NCI-H82 (cell line): Measurements from ENCODE around the gene STOM.

Experiments used
- DNase-seq: peaks from one replicate; lab custom pipeline; 2025; lab: John Stamatoyannopoulos, UW

STOM gene

DNA sequence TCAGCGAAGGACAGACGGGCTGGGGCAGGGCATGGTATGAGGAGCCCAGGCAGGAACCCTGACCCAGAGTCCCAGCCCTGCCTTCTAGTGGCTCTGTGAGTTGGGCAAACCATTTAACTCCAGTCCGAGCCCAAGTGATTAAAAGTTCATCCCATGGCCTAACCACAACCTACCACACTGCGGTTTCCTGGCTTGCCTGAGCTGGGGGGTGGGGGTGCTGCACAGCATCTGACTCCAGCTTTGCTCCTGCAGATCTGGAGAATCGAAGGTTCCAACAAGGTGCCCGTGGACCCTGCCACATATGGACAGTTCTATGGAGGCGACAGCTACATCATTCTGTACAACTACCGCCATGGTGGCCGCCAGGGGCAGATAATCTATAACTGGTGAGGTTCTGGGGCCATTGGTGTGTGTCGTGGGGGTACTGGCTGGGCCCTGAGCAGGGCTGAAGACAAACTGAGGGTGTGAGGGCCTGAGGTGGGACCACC lies 49.0 kb downstream of the STOM start:
- no peak for DNase-seq

DNA sequence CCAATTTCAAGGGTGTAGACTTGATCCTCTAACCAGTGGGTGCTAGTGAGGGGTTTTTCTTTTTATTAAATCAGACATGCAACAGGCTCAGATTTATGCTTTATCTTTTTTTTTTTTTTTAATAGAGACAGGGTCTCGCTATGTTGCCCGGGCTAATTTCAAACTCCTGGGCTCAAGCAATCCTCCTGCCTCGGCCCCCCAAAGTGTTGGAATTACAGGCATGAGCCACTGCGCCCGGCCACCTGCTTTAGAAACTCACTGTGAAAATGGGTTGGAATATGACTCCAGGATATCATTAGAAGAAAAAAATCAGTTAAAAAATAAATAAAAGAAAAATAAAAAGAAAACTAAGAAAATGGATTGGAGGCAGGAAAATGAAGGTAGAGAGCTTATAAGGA lies 50.7 kb downstream of the STOM start:
- no peak for DNase-seq

DNA sequence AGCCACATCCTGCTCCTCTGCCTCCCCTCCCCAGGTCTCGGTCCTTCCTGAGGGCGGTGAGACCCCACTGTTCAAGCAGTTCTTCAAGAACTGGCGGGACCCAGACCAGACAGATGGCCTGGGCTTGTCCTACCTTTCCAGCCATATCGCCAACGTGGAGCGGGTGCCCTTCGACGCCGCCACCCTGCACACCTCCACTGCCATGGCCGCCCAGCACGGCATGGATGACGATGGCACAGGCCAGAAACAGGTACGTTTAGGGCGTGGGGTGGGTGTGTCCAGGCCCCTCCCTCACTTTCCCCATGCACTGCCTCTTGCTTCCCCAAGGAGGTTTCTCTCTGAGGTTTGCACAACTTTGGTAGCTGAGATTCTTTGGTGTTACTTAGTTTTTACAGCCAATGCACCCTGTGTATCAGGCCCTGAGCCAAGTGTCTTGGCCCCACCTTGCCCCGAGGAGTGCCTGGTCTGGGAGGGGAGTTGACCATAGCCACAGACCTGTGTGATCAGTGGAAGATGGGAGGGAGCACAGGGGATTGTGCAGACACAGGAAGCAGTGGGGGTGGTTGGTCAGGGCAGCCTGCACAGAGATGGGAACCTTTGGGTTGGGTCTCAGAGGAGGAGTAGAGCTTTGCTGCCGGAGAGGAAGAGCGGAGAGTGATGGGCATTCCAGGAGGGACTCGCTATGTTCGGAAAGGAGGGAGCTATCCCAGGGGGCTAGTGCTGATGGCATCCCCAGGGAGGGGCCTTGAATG lies 51.2 kb downstream of the STOM start:
- DNase-seq = no peak

DNA sequence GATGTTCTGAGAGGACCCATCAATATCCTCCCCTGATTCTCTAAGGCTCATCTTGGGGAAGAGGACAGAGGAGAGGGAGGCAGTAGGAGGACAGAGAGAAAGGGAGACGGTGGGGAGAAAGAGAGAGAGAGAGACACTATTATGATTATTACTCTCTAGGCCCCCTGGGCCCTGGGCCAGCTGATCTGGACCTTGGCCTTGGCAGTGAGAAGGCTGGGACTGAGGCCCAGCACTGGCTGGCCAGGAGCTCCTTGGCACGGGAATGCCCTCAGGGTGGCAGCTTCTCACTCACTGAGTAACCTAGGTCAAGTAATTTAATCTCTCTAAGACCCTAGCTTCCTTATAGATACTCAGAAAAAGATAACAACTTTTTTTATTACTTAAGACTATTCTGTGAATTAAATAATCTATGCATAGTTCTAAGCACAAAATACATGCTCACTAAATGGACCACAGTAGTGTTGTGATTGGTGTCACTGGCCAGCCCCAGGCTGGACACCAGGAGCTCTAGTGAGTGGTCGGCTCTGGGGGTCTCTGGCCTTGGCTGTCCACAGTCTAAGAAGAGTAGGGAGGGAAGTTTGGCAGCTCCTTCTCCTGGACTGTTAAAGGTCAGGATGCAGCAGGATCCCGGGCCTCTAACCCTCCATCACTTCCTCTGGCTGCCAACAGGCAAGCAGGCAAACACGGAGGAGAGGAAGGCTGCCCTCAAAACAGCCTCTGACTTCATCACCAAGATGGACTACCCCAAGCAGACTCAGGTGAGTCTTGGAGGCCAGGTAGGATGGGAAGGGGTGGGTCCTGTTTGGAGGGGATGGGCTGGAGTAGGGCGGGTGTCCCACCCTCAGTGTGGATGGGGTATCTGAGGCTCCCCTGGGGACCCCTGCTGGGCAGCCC lies 52.1 kb downstream of the STOM start:
- no peak for DNase-seq

DNA sequence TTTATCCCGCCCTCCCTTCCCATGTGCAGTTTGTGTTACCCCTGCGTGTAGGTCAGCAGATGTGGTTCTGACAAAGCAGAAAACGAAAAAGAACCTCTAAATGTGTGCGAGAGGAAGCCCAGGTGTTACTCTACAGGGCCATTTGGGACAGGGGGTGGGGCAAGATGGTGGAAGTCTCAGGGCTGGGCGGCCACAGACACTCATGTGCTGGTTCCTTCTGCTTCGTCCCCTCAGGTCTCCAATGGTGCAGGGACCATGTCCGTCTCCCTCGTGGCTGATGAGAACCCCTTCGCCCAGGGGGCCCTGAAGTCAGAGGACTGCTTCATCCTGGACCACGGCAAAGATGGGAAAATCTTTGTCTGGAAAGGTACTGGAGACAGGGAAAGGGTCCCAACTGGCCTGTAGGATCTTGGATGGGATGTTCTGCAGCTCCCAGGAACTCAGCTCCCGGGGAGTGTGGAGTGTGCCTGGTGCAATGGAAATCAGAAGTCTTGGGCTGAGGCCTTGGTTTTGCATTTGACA lies 53.1 kb downstream of the STOM start:
- DNase-seq = no peak

DNA sequence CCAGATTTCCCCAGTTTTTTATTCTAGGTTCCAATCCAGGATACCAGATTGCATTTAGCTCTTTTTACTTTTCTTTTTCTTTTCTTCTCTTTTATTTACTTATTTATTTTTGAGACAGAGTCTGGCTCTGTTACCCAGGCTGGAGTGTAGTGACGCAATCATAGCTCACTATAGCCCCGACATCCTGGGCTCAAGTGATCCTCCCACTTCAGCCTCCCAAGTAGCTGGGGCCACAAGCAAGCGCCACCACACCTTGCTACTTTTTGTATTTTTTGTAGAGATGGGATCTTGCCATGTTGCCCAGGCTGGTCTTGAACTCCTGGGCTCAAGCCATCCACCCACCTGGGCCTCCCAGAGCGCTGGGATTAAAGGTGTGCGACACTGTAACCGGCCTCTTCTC lies 53.7 kb downstream of the STOM start:
- DNase-seq = no peak

DNA sequence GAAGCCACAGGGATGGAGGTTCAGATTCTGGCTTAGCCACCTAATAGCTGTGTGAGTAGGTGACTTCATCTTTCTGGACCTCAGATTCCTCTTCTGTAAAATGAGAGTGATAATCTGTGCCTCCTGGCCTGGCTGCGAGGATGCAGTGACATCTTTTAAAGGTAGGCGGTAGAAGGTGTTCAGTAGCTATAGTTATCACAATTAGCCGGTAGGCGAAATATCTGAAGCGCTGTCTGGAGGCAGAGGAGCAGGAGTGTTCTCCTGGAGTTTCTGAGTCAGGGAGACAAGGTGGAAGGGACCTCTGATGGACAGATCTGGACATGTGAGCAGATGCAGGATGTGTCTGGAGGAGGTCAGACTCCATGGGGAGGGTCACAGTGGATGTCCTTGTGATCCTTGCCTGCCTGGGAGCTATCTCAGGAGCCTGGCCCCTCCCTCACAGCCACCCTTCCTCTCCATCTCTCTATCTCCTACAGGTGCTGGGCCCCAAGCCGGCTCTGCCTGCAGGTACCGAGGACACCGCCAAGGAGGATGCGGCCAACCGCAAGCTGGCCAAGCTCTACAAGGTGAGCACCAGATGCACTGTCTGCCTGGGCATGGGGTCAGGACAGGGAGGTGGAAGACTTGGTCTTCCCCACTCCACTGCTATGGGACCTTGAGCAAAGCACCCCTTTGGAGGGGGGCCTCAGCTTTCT lies 56.4 kb downstream of the STOM start:
- no peak for DNase-seq

DNA sequence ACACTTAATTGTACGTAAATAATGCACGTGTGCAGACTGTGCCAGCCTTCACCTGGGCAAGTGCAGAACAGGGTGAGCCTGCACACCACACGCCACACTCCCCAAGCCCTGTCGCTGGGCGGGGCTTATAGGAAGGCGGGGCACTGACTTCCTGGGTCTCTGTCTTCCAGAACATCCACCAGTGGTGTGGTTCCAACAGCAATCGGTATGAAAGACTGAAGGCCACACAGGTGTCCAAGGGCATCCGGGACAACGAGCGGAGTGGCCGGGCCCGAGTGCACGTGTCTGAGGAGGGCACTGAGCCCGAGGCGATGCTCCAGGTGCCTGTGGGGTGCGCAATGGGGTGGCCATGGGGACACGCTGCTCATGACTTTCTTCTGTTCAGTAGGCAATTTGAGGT lies 57.9 kb downstream of the STOM start:
- no peak for DNase-seq

DNA sequence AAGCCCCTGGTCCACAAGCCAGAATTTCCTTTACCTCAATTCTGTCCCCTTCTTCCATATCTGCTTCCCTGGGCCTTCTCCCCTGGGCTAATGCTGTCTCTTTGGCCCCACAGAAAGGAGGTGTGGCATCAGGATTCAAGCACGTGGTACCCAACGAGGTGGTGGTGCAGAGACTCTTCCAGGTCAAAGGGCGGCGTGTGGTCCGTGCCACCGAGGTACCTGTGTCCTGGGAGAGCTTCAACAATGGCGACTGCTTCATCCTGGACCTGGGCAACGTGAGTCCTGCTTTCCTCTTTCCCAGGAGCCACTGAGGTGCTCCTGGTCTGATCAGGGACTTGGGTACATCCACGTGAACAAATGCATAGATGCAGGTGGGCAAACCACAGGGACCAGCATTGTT lies 59.5 kb downstream of the STOM start:
- DNase-seq = no peak

DNA sequence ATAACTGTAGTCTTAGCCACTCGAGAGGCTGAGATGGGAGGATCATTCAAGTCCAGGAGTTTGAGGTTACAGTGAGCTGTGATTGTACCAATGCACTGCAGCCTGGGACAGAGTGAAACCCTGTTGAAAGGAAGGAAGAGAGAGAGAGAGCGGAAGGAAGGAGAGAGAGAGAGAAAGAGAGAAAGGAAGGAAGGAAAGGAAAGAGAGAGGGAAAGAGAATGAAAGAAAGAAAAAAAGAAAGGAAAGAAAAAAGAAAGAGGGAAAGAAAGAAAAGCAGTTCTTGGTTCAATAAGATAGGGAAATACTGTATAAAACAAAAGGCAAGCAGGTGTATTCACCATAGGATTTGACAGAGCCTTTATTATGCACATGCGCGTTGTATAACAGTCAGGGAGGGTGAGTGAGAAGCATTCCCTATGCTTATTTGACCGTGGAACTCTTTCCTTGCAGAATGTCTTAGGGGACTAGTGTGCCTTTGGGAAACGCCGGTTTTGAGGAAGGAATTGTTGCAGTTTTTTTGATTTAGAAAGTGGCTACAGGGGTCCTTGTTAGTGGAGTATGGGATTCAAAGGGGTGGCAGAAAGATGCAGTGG lies 60.1 kb downstream of the STOM start:
- DNase-seq = no peak

DNA sequence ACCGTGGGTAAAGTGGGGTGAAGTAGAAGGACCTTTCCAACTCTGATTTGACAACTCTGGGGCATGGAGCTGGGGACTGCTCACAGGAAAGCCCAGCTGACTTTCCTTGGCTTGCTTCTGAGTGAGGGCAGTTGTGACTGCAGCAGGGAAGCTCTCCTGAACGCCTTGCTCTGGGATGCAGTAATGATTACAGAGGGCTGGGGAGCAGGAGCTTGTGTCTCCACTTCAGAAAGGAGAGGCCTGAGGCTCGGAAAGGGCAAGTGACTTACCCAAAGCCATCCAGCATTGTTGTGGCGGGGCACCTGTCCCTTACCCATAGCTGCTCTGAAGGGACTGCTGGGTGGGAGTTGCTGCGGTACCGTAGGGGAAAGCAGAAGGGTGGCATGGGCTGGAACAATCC lies 60.9 kb downstream of the STOM start:
- DNase-seq = no peak

DNA sequence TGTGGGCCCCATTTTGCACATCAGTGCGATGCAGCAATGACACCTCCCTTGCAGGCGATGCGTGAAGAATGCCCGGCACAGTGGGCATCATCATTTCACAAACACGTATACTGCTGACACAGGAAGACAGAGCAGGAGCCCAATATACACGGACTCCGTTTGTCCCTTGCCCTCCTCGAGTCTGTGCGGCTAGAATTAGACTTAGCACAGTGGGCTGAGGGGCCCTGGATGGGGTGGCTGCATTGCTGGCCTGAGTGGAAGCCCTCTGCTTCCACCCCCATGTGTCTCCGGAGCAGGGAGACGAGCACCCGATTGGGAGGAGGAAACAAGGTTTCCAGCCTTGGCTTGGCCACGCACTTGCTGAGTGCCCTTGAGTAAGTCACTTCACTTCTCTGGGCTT lies 61.3 kb downstream of the STOM start:
- DNase-seq = no peak

DNA sequence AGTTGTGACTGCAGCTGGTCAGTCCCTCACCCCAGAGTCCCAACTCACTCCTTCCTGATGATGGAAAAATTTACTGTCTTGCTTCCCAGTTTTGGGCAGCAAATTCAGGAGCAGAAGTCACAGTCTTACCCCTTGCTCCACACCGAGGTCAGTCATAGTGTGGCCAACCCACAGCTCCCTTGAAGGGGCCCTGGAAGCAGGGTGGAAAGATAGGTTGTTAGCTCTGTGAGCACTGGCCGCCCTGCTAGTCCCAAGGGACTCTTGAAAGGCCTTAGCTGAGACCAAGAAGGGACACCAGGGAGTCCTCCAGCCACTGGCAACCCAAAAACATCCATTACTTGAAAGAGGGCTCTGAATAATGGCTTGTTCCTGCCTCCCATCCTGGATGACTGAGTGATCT lies 62.1 kb downstream of the STOM start:
- DNase-seq = no peak

DNA sequence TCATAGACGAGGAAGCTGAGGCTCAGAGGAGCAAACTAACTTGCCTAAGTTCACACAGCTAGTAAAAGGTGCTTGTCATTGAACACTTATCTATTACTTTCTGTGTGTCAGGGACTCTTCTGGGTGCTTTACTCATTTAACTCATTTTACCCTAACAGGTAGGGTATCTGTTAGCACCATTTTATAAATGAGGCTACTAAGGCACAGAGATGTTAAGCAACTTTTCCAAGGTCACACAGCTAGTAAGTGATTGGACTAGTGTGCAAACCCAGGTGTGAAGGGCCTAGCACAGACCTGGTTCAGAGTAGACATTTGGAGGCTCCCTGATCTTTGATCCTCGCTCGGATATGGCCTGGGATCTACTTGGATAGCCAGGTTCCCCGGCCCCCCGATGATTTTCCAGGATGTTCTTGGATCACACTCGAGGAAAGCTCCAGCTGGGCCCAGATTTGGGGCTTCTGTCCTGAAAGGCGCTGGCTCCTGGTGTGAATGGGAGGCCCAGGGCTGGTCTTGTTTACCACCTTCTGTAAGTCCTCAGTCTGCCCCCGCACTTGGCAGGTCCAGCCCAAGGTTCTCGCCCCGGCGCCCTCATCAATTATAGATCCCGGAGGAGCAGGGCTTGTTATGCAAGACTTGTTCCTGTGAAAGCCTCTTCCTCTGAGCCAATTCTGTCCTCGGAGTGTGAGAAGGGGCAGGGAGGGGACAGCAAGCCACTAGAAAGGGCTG lies 64.6 kb downstream of the STOM start:
- DNase-seq = no peak

DNA sequence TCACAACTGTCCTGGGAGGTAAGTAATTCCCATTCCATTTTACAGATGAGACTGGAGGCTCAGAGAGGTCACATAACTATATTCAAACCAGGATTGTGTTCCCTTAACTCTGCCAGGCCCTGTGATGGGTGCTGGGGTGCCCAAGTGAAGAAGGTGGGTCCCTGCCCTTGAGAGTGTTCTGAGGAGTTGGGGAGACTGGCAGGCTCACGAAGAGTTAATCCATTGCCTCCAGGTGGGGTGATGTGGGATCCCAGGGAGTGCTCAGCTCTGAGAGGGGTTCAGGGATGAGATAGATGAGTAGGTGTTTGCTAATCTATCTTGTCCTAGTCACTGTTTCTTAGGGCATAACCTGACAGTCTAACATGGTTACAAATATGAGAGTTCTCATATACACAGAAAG lies 65.3 kb downstream of the STOM start:
- DNase-seq = no peak

DNA sequence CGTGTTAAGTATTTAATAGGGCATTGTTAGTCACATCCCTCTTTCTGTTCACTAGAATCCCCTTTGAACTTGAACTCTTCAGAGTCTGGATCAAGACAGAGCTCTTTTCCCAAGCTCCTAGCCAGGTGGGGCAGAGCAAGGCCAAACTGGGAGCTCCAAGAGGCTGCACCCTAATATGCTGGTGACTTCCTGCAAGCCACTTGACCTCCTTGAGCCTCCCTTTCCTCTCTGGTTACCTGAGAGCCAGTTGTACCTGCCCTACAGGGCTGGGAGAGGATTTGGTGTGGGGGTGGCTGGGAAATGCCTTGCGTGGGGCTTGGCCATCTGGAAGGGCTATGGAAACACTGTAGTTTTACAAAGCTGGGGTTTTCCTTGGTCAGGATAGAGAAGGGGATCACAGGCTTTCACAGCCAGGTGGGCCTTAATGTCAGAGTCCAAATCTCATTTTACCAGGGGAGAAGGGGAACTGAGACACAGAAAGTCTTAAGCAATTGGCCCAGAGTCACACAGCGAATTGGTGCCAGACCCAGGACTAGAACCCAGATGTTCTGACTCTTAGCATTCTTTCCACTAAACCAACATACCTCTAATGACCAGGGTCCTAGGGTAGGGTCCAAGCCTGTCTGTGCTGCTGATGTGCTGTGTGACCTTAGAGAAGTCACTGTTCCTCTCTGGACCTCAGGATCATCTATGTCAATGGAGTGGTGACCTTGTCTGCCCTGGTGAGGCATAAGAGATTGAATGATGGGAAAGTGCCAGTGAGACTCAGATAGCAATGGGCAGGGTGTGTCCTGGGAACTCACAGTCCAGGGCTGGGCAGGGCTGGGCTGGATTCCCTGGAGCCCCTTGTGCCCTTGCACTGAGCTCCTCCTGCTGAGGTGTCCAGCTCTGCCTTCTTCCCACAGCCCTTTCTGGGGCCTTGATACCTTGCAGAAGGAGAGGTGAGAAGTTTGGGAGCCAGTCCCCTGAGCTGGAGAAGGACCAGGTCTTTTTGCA lies 66.3 kb downstream of the STOM start:
- DNase-seq = no peak

DNA sequence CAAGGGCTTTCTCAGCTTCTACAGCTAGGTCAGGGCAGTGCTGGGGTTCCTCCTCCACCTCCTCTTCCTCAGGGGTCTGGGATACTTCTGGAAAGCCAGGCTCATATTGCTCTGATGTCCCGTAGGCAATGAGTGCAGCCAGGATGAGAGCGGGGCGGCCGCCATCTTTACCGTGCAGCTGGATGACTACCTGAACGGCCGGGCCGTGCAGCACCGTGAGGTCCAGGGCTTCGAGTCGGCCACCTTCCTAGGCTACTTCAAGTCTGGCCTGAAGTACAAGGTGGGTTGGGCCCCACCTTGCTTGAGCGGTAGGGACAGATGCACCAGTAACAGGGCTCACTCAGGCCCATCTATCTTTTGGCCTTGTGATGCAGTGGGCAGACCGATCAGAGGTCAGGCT lies 67.3 kb downstream of the STOM start:
- DNase-seq = no peak

DNA sequence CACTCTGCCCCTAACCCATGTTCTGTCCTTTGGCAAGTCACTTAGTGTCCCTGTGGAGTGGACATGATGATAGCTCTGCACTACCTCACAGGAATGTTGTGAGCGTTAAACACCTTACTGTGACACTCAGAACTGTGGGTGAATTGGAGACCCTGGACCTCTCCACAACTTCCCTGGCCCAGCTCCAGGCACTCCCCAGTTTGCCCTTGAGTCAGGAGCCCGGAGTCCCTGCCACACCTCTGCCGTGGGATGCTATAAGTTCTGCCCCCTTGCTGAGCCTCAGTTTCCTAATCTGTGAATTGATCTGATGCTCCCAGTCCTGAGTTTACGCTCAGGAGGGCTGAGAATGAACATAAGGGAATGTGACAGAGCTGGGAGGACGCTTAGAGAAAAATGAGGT lies 67.7 kb downstream of the STOM start:
- DNase-seq = no peak

DNA sequence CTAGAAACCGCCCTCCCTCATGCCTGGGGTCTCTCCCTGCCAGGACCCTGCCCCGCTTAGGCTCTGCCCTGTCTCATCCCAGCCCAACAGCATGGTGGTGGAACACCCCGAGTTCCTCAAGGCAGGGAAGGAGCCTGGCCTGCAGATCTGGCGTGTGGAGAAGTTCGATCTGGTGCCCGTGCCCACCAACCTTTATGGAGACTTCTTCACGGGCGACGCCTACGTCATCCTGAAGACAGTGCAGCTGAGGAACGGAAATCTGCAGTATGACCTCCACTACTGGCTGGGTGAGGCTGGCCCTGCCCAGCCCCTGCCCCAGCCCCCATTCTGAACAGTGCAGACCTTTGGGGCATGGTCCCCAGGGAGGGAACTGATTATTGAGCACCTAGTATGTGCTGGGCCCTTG lies 68.2 kb downstream of the STOM start:
- DNase-seq = no peak
